CD4-positive, alpha-beta T cell treated with Interleukin-21 for 1 hour (primary cell): ENCODE results near the gene CACNA1A.
"Not testable (repeated sequence)": the region's sequence is repeated elsewhere in the genome, so short reads cannot be mapped to it uniquely, and the experiment has no call there.

Experiments
- DNase-seq: peaks from one replicate; pipeline ENCODE4 v3.0.0-alpha.2; 2020

The CACNA1A gene

GRCh38 chr19:13267889-13268288 lies 238.4 kb downstream of the CACNA1A start:
- DNase-seq: no peak

GRCh38 chr19:13267131-13267530 lies 239.1 kb downstream of the CACNA1A start:
- no peak for DNase-seq

GRCh38 chr19:13262450-13262849 lies 243.8 kb downstream of the CACNA1A start:
- DNase-seq: peak; percentile 72

GRCh38 chr19:13260883-13261653 lies 245.2 kb downstream of the CACNA1A start:
- DNase-seq: peak; percentile 14

GRCh38 chr19:13256918-13257317 lies 249.4 kb downstream of the CACNA1A start:
- no peak for DNase-seq

- DNase-seq: not testable (repeated sequence)
These were observed 249.9 kb downstream of the CACNA1A start for GRCh38 chr19:13256398-13256797.

- DNase-seq: no peak
These were observed 250.6 kb downstream of the CACNA1A start for GRCh38 chr19:13255719-13256059.

- DNase-seq: no peak
These were observed 251.1 kb downstream of the CACNA1A start for GRCh38 chr19:13255041-13255718.

- DNase-seq: no peak
These were observed 253.5 kb downstream of the CACNA1A start for GRCh38 chr19:13252569-13253335.

- DNase-seq: no peak
These were observed 261.4 kb downstream of the CACNA1A start for GRCh38 chr19:13244920-13245319.

GRCh38 chr19:13241231-13242104 lies 264.8 kb downstream of the CACNA1A start:
- DNase-seq: peak; percentile 24

GRCh38 chr19:13240312-13241022 lies 265.8 kb downstream of the CACNA1A start:
- DNase-seq: no peak

GRCh38 chr19:13238891-13239534 lies 267.3 kb downstream of the CACNA1A start:
- no peak for DNase-seq

GRCh38 chr19:13234518-13234917 lies 271.8 kb downstream of the CACNA1A start:
- peak; percentile 73 for DNase-seq

- no peak for DNase-seq
These were observed 274.6 kb downstream of the CACNA1A start for GRCh38 chr19:13231663-13232062.

GRCh38 chr19:13229246-13229645 lies 277.0 kb downstream of the CACNA1A start:
- no peak for DNase-seq

GRCh38 chr19:13228561-13228960 lies 277.7 kb downstream of the CACNA1A start:
- DNase-seq: no peak

GRCh38 chr19:13226983-13227382 lies 279.3 kb downstream of the CACNA1A start:
- no peak for DNase-seq

GRCh38 chr19:13225973-13226865 lies 280.1 kb downstream of the CACNA1A start:
- DNase-seq: no peak

GRCh38 chr19:13225085-13225484 lies 281.2 kb downstream of the CACNA1A start:
- DNase-seq: no peak
